GM12878 (cell line): ENCODE results near the gene DDO. TPM values are rescaled to one million over a fixed set of nuclear protein-coding genes. Genes with fewer than 3 reads are reported as not detected.

Source experiments
- ATAC-seq: fragments of 200-7000 bp; cut with Tn5 transposase; 3 replicates; pipeline ENCODE4 v1.9.1; 2020; ENCODE audit warnings: mild to moderate bottlenecking, moderate library complexity
- BruUV-seq: library from RNA; stranded (reverse); fragments of 400-500 nt; replicated peaks from 2 replicates; lab custom pipeline; 2021; lab: Mats Ljungman, UMichigan
- CTCF ChIA-PET: fragments of 300-600 bp; sonication (Branson Sonifier 250); formaldehyde crosslinking; extraction: SDS; loops from one replicate; lab custom pipeline; 2021; ENCODE audit warnings: inconsistent platforms; lab: Yijun Ruan, JAX
- POLR2A ChIA-PET: fragments of 350-600 bp; formaldehyde crosslinking; extraction: SDS; loops from one replicate; lab custom pipeline; 2021; ENCODE audit warnings: inconsistent platforms; lab: Charles Lee
- RAD21 ChIA-PET: fragments of 300-600 bp; sonication (Branson Sonifier 250); formaldehyde crosslinking; loops from one replicate; lab custom pipeline; 2023; ENCODE audit warnings: antibody characterized with exemption; ENCODE audit not compliant: unreplicated experiment; lab: Charles Lee
- SMC1A ChIA-PET: fragments of 300-600 bp; sonication (Branson Sonifier 250); formaldehyde crosslinking; loops from one replicate; lab custom pipeline; 2023; ENCODE audit not compliant: unreplicated experiment, uncharacterized antibody; lab: Charles Lee
- DNase-seq: peaks from one replicate; pipeline ENCODE4 v3.0.0-alpha.2; 2011; ENCODE audit warnings: low read depth, low spot score
- FAIRE-seq: peaks from 3 replicates; lab custom pipeline; 2011; peaks lifted over from hg19 to GRCh38; lab: Jason Lieb, UNC
- H2AFZ ChIP-seq: 2 replicates; pipeline ENCODE4 v1.6.0; 2011; ENCODE audit warnings: low read depth, low read length, control low read depth; ENCODE audit not compliant: control insufficient read depth
- H3K27ac ChIP-seq: 2 replicates; pipeline ENCODE4 v1.5.1; 2011; ENCODE audit warnings: control low read depth; ENCODE audit not compliant: control insufficient read depth, insufficient read depth
- H3K27me3 ChIP-seq, 2 experiments: replicated peaks in 1 of 2; 2 replicates each; pipeline versions ENCODE4 v1.6.0 to v1.6.1; 2011; ENCODE audit warnings: low read length in 1 of 2; ENCODE audit not compliant: control insufficient read depth in 2 of 2, insufficient read depth in 2 of 2
- H3K36me3 ChIP-seq, 2 experiments: 2 replicates each; pipeline ENCODE4 v1.5.1; 2011; ENCODE audit warnings: low read length in 1 of 2; ENCODE audit not compliant: control insufficient read depth in 2 of 2, insufficient read depth in 2 of 2
- H3K4me1 ChIP-seq: 2 replicates; pipeline ENCODE4 v1.6.1; 2011; ENCODE audit warnings: mild to moderate bottlenecking, low read length, moderate library complexity, mixed read lengths; ENCODE audit not compliant: control insufficient read depth, insufficient read depth
- H3K4me2 ChIP-seq: 2 replicates; pipeline ENCODE4 v1.6.0; 2011; ENCODE audit warnings: control low read depth; ENCODE audit not compliant: control insufficient read depth, insufficient read depth
- H3K4me3 ChIP-seq: fragments of 200-600 bp; sonication (generic); 2 replicates; pipeline ENCODE4 v1.5.1; 2016
- H3K79me2 ChIP-seq: 2 replicates; pipeline ENCODE4 v1.6.0; 2011; ENCODE audit warnings: low read length; ENCODE audit not compliant: control insufficient read depth, insufficient read depth
- H3K9ac ChIP-seq: 2 replicates; pipeline ENCODE4 v1.8.0; 2011; ENCODE audit warnings: low read length, control low read depth, mixed read lengths; ENCODE audit not compliant: control insufficient read depth, insufficient read depth
- H3K9me3 ChIP-seq: replicated peaks from 3 replicates; pipeline ENCODE4 v1.5.1; 2011; ENCODE audit warnings: mild to moderate bottlenecking, low read length; ENCODE audit not compliant: control insufficient read depth, insufficient read depth
- H4K20me1 ChIP-seq: 2 replicates; pipeline ENCODE4 v1.6.0; 2011; ENCODE audit not compliant: control insufficient read depth, insufficient read depth
- ATF7 ChIP-seq: fragments of 450-650 bp; IDR thresholded peaks from 2 replicates; pipeline ENCODE4 v1.6.1; 2016; ENCODE audit warnings: low read depth, mild to moderate bottlenecking
- CHD1 ChIP-seq: IDR thresholded peaks from 2 replicates; pipeline ENCODE4 v1.6.1; 2012; ENCODE audit warnings: low read depth, low read length, improper control_type of control experiment
- DPF2 ChIP-seq: fragments of 450-650 bp; IDR thresholded peaks from 2 replicates; pipeline ENCODE4 v1.6.1; 2017; ENCODE audit warnings: mild to moderate bottlenecking
- KLF5 ChIP-seq: fragments of 450-650 bp; IDR thresholded peaks from 2 replicates; pipeline ENCODE4 v1.6.1; 2014; ENCODE audit warnings: mild to moderate bottlenecking; ENCODE audit not compliant: partially characterized antibody
- NR2F1 ChIP-seq: fragments of 450-650 bp; conservative IDR thresholded peaks from 2 replicates; pipeline ENCODE4 v1.6.1; 2017; ENCODE audit warnings: mild to moderate bottlenecking
- PML ChIP-seq: IDR thresholded peaks from 2 replicates; pipeline ENCODE4 v1.6.1; 2012; ENCODE audit warnings: low read length, inconsistent platforms
- POU2F2 ChIP-seq: IDR thresholded peaks from 3 replicates; pipeline ENCODE4 v1.6.1; 2011; ENCODE audit warnings: low read depth, mild to moderate bottlenecking, low read length, borderline replicate concordance
- SIN3A ChIP-seq: IDR thresholded peaks from 2 replicates; pipeline ENCODE4 v1.6.1; 2012; ENCODE audit warnings: low read depth, low read length, improper control_type of control experiment
- SMAD1 ChIP-seq: fragments of 450-650 bp; IDR thresholded peaks from 2 replicates; pipeline ENCODE4 v1.6.1; 2018; ENCODE audit warnings: mild to moderate bottlenecking, low read depth; ENCODE audit not compliant: partially characterized antibody
- ZZZ3 ChIP-seq: IDR thresholded peaks from 2 replicates; pipeline ENCODE4 v1.6.1; 2011; ENCODE audit warnings: low read depth; ENCODE audit not compliant: control insufficient read depth, insufficient read length
- WGBS: methylation state at CpG from one replicate; pipeline ENCODE4 v1.1.6; 2016; ENCODE audit warnings: low lambda C conversion rate; ENCODE audit not compliant: insufficient replicate concordance, insufficient coverage; ENCODE audit errors: missing lambda C conversion rate; 5-methylcytosine and 5-hydroxymethylcytosine counted together
- in situ Hi-C: fragments of 300-500 bp; cut with MboI; formaldehyde crosslinking; loops from 9 replicates; pipeline ENCODE4 v1.14.3; 2018; ENCODE audit warnings: mixed read lengths
- intact Hi-C: fragments of 100-400 bp; cut with micrococcal nuclease; formaldehyde crosslinking; loops from one replicate; pipeline ENCODE4 v1.14.2; 2022; ENCODE audit not compliant: unreplicated experiment
- polyA plus RNA-seq, 11 experiments: library from polyadenylated mRNA; depleted of rRNA in 4 of 11; unstranded in 6 of 11; stranded (reverse) in 5 of 11; fragments of >200 nt; fragmentation: Nextera tagmentation in 4 of 11; fragmentation: Illumina TruSeq in 1 of 11; extraction: Ambion mirVana in 4 of 11; extraction: Trizol in 1 of 11; gene quantifications; 1 replicate in 1 of 11; 2 replicates in 10 of 11; pipeline versions ENCODE4 v1.2.1 to v1.2.3, GENCODE V29; 2011 to 2016; ENCODE audit warnings: inconsistent platforms in 2 of 11, missing spikeins in 2 of 11, low read depth in 1 of 11
- total RNA-seq, 4 experiments: library from RNA; depleted of rRNA in 3 of 4; stranded (reverse); fragments of >200 nt in 3 of 4; fragmentation: Illumina TruSeq in 1 of 4; extraction: Trizol in 1 of 4; gene quantifications; 2 replicates each; pipeline versions ENCODE4 v1.2.1 to v1.2.3, GENCODE V29; 2013 to 2021
- TF ChIP-seq, protein P1 (sequence below): fragments of 450-650 bp; IDR thresholded peaks from 2 replicates; pipeline ENCODE4 v1.6.1; 2017; ENCODE audit warnings: mild to moderate bottlenecking, moderate library complexity
- TF ChIP-seq, protein P2 (sequence below): fragments of 450-650 bp; IDR thresholded peaks from 2 replicates; pipeline ENCODE4 v1.6.1; 2018; ENCODE audit warnings: mild to moderate bottlenecking, low read depth, moderate library complexity; ENCODE audit not compliant: partially characterized antibody
- TF ChIP-seq, protein P3 (sequence below): fragments of 450-650 bp; IDR thresholded peaks from 2 replicates; pipeline ENCODE4 v1.6.1; 2014; ENCODE audit warnings: mild to moderate bottlenecking

DDO gene
- total and polyA plus RNA-seq, 10 of the 15 experiments (the other 5 are each of a cell fraction or from before 2014, with no cell fraction given) = 0.04 to 0.14 (median 0.09) TPM; not detected in 6

DNA sequence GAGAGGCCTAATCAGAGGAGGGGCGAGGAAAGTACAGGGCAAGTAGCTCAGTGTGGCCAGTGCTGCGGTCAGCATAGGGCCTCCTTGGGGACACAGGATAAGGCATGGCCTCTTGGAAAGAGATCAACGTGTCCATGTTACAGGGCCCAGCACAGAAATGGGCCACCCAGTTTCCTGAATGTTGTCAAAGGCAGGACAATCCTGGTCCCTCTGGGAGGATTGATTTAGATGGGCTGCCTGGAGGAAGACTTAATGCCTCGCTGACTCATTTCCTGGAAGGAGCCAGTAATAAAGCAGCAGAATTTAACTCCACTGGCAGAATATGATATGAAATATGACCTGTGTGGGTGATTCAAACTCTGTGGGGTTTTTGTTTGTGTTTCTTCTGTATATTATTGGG lies 16.6 kb downstream of the DDO start:
- ChIA-PET RAD21 (no interaction called here), SMC1A (interaction anchor here (3.1 kb wide), 1 partner anchor 359 kb away, joined by 10 read pairs; no protein-coding TSS in a partner anchor), CTCF (no interaction called here), POLR2A (no interaction called here)
- Histone ChIP-seq H3K9ac (no peak overlapping the region), H3K4me3 (no peak overlapping the region), H3K4me1 (no peaks in the 10 kb centered on the region), H3K4me2 (no peak overlapping the region), H3K27me3 (peaks cover 0 to 4% of the 10 kb centered on the region in 2 experiments; a peak in 2 of 4 replicates), H2AFZ (no peak overlapping the region), H3K9me3 (no peaks in the 10 kb centered on the region), H3K79me2 (no peaks in the 10 kb centered on the region), H4K20me1 (no peaks in the 10 kb centered on the region), H3K36me3 (no peaks in the 10 kb centered on the region), H3K27ac (no peak overlapping the region)
- intact Hi-C loops = loop anchor here (10.0 kb wide), 1 partner anchor 804 kb away; no protein-coding TSS in a partner anchor
- no peak for FAIRE-seq
- TF ChIP-seq KLF5 (no peak), SIN3A (no peak), SMAD1 (no peak), ATF7 (no peak), ZZZ3 (no peak), POU2F2 (no peak), NR2F1 (no peak), CHD1 (no peak), PML (no peak), DPF2 (no peak)
- TF ChIP-seq, protein P1, sequence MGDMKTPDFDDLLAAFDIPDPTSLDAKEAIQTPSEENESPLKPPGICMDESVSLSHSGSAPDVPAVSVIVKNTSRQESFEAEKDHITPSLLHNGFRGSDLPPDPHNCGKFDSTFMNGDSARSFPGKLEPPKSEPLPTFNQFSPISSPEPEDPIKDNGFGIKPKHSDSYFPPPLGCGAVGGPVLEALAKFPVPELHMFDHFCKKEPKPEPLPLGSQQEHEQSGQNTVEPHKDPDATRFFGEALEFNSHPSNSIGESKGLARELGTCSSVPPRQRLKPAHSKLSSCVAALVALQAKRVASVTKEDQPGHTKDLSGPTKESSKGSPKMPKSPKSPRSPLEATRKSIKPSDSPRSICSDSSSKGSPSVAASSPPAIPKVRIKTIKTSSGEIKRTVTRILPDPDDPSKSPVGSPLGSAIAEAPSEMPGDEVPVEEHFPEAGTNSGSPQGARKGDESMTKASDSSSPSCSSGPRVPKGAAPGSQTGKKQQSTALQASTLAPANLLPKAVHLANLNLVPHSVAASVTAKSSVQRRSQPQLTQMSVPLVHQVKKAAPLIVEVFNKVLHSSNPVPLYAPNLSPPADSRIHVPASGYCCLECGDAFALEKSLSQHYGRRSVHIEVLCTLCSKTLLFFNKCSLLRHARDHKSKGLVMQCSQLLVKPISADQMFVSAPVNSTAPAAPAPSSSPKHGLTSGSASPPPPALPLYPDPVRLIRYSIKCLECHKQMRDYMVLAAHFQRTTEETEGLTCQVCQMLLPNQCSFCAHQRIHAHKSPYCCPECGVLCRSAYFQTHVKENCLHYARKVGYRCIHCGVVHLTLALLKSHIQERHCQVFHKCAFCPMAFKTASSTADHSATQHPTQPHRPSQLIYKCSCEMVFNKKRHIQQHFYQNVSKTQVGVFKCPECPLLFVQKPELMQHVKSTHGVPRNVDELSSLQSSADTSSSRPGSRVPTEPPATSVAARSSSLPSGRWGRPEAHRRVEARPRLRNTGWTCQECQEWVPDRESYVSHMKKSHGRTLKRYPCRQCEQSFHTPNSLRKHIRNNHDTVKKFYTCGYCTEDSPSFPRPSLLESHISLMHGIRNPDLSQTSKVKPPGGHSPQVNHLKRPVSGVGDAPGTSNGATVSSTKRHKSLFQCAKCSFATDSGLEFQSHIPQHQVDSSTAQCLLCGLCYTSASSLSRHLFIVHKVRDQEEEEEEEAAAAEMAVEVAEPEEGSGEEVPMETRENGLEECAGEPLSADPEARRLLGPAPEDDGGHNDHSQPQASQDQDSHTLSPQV = no peak
- TF ChIP-seq, protein P2, sequence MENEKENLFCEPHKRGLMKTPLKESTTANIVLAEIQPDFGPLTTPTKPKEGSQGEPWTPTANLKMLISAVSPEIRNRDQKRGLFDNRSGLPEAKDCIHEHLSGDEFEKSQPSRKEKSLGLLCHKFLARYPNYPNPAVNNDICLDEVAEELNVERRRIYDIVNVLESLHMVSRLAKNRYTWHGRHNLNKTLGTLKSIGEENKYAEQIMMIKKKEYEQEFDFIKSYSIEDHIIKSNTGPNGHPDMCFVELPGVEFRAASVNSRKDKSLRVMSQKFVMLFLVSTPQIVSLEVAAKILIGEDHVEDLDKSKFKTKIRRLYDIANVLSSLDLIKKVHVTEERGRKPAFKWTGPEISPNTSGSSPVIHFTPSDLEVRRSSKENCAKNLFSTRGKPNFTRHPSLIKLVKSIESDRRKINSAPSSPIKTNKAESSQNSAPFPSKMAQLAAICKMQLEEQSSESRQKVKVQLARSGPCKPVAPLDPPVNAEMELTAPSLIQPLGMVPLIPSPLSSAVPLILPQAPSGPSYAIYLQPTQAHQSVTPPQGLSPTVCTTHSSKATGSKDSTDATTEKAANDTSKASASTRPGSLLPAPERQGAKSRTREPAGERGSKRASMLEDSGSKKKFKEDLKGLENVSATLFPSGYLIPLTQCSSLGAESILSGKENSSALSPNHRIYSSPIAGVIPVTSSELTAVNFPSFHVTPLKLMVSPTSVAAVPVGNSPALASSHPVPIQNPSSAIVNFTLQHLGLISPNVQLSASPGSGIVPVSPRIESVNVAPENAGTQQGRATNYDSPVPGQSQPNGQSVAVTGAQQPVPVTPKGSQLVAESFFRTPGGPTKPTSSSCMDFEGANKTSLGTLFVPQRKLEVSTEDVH = no peak
- TF ChIP-seq, protein P3, sequence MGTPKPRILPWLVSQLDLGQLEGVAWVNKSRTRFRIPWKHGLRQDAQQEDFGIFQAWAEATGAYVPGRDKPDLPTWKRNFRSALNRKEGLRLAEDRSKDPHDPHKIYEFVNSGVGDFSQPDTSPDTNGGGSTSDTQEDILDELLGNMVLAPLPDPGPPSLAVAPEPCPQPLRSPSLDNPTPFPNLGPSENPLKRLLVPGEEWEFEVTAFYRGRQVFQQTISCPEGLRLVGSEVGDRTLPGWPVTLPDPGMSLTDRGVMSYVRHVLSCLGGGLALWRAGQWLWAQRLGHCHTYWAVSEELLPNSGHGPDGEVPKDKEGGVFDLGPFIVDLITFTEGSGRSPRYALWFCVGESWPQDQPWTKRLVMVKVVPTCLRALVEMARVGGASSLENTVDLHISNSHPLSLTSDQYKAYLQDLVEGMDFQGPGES = no peak
- in situ Hi-C loops = loop anchor here (10.0 kb wide), 1 partner anchor 224 kb away; the partner anchor contains the start of gene WASF1
- no peak for ATAC-seq
- DNase-seq = no peak
- WGBS = 22% methylated on average over 4 of the region's 4 CpGs
- no TSS peak for BruUV-seq
